ENCODE results near the gene RAB39A.
"Not testable (repeated sequence)": the region's sequence is repeated elsewhere in the genome, so short reads cannot be mapped to it uniquely, and the experiment has no call there.

RAB39A gene, protein sequence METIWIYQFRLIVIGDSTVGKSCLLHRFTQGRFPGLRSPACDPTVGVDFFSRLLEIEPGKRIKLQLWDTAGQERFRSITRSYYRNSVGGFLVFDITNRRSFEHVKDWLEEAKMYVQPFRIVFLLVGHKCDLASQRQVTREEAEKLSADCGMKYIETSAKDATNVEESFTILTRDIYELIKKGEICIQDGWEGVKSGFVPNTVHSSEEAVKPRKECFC

DNA sequence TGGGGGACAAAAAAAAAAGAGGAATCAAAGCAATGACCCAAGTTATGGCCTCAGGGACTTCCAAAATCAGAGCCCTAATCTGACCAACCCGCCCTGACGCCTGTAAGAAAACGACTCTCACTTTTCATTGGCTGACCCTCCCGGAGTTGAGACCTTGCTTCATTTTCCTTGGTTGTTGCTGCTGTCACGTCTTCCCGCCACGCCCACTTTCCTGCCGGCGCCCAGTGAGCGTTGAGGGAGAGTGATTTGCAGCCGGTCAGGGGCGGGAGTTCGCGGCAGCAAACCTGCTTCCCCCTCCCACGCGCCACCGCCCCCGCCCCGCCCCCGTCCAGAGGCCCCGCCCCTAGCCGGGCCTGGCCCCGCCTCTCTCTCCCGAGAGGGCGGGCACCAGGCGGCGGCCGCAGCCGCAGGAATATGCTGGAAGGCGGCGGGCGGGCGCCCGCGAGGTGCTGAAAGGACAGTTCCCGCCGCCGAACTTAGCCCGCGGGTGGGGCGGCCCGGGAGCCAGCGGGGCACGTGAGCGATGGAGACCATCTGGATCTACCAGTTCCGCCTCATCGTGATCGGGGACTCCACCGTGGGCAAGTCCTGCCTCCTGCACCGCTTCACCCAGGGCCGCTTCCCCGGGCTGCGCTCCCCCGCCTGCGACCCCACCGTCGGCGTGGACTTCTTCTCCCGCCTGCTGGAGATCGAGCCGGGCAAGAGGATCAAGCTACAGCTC is at the start of gene RAB39A:
TSS of gene RAB39A (plus strand) at position 403 of the 721 bp plus-strand sequence. CDS start at position 524, 121 bp downstream.
- peak; percentile 83 for DNase-seq (ENCODE audit: low read depth)

DNA sequence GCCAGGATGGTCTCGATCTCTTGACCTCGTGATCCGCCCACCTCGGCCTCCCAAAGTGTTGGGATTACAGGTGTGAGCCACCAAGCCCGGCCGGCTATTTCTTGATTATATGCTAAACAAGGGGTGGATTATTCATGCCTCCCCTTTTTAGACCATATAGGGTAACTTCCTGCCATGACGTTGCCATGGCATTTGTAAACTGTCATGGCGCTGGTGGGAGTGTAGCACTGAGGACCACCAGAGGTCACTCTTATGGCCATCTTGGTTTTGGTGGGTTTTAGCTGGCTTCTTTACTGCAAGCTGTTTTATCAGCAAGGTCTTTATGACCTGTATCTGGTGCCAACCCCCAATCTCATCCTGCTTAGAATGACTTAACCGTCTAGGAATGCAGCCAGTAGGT is 46.8 kb upstream of the RAB39A start:
- DNase-seq (ENCODE audit: low read depth) = not testable (repeated sequence)

DNA sequence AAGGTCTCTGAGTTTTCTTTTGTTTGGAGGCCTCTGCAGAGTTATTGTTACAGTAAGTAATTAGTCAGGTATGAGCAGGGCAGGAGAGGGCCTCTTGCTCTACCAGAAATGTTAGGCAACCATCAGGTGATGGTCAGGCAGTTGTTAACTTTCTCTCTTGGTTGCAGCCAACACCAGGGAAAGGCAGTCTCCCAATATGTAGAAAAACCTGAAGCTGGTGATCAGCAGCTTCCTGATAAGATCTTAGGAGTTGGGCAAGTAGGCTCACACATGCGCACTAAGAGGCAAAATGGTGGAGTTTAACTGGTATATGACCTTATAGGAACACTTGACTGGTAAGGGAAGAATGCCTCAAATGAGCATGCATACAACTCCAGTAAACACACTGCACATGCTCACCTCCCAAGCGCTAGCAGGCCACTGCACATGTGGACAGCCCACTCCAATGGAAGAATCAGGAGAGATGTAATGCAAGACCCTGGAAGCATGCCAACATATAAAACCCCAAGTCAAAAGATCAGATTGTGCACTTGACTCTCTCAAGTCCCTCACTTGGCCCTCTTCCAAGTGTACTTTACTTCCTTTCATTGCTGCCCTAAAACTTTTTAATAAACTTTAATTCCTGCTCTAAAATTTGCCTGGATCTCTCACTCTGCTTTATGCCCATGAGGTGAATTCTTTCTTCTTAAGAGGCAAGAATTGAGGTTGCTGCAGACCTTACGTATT is 46.0 kb upstream of the RAB39A start:
- DNase-seq (ENCODE audit: low read depth) = no peak

DNA sequence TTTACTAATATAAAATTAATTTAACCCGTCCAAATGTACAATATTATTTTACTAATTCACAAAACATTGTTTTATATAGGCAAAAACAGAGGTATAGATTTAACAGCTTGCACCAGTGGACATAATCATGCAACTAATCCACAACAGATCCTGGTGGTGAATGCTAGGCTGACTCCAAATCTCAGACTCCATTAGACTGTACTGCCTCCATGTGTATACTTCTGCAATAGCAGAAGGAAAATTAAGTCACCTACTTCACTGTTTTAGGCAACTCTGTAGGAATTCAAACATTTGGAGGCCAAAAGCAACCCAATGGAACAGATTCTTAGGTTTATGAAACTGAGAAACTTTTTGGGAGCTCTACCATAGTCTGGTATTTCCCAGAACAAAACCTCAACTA is 30.0 kb upstream of the RAB39A start:
- DNase-seq (ENCODE audit: low read depth) = peak; percentile 35

DNA sequence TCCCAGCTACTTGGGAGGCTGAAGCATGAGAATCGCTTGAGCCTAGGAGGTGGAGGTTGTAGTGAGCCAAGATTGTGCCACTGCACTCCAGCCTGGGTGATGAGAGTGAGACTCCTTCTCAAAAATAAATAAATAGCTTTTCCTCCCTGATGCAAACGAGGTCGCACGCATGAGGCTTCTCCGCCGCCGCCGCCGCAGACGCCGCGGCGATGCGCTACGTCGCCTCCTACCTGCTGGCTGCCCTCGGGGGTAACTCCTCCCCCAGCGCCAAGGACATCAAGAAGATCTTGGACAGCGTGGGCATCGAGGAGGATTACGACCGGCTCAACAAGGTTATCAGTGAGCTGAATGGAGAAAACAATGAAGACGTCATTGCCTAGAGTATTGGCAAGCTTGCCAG is 20.0 kb upstream of the RAB39A start:
- DNase-seq (ENCODE audit: low read depth) = no peak

DNA sequence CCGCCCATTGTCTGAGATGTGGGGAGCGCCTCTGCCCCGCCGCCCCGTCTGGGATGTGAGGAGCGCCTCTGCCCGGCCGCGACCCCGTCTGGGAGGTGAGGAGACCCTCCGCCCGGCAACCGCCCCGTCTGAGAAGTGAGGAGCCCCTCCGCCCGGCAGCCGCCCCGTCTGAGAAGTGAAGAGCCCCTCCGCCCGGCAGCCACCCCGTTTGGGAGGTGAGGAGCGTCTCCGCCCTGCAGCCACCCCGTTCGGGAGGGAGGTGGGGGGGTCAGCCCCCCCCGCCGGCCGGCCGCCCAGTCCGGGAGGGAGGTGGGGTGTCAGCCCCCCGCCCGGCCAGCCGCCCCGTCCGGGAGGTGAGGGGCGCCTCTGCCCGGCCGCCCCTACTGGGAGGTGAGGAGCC is 15.8 kb upstream of the RAB39A start:
- DNase-seq (ENCODE audit: low read depth) = not testable (repeated sequence)

DNA sequence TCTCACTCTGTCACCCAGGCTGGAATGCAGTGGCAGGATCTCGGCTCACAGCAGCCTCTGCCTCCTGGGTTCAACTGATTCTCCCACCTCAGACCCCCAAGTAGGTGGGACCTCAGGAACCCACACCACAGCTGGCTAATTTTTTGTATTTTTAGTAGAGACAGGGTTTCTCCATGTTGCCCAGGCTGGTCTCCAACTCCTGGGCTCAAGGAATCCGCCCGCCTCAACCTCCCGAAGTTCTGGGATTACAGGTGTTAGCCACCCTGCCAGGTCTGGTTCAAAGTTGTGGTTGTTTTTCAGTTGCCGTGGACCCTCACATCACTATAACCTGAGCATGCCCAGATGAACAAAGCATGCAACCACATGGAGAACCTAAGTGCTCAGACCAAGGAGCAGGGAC is 13.0 kb upstream of the RAB39A start:
- no peak for DNase-seq (ENCODE audit: low read depth)

DNA sequence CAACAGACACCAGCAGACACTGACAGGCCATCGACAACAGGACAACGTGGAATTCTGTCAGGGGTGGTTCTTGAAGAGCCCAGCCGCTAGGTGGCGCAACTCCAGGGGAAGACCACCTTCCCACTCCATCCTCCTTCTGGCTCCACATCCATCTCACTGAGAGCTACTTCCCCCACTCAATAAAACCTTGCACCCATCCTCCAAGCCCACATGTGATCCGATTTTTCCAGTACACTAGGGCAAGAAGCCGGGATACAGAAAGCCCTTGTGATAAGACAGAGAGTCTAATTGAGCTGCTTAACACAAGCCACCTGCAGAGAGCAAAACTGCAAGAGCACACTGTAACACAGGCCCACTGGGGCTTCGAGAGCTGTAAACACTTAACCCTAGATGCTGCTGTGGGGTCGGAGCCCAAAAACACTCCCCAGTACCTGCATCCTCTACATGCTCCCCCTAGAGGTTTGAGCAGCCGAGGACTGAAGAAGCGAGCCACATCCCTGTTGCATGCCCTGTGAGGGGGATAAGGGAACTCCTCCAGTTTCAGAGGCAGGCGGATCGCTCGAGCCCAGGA is 11.5 kb upstream of the RAB39A start:
- DNase-seq (ENCODE audit: low read depth) = peak; percentile 19

DNA sequence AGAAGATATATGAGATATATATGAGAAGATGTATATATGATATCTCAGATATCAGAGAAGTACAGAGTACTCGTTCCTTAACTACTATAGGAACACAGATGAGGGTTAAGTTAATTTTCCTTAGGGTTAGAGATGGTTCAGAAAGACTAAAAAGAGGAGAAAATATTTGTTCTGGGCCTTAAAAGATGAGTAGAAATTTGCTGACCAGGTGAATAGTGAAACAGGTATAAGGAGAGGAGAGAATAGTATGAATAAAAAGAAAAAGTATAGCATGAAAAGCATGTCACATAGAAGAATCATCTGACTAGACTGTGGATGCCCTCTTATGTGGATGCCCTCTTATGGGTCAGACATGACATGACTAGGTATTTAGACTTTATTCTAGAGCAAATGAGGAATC is 6.3 kb upstream of the RAB39A start:
- DNase-seq (ENCODE audit: low read depth) = no peak

DNA sequence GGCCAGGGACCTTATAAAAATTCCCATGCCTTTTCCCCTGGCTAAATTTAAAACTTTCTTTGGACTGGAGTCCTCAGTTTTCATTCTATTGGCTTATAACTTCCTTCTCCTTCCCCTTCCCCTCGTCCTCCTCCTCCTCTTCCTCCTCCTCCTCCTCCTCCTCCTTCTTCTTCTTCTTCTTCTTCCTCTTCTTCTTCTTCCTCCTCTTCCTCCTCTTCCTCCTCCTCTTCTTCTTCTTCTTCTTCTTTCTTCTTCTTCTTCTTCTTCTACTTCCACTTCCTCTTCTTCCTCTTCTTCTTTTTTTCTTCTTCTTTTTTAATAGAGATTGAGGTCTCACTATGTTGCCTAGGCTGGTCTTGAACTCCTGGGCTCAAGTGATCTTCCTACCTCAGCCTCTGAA is 4.7 kb upstream of the RAB39A start:
- DNase-seq (ENCODE audit: low read depth) = not testable (repeated sequence)

DNA sequence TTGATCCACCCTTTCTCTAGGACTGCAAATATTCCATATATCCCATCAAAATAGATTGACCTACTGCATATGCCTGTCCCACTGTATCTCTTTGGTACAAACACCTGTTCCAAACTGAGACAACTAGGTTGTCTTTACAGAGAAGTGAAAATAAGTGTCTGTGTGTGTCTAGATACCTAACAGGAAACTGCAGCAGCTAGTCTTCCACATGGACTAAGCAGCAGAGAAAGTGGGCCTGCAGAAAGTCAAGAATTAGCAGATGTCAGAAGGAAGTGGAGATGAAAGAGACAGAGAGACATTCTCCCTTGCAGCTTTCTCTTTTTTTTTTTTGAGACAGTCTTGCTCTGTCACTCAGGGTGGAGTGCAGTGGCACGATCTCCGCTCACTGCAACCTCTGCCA is 3.9 kb upstream of the RAB39A start:
- DNase-seq (ENCODE audit: low read depth) = no peak

DNA sequence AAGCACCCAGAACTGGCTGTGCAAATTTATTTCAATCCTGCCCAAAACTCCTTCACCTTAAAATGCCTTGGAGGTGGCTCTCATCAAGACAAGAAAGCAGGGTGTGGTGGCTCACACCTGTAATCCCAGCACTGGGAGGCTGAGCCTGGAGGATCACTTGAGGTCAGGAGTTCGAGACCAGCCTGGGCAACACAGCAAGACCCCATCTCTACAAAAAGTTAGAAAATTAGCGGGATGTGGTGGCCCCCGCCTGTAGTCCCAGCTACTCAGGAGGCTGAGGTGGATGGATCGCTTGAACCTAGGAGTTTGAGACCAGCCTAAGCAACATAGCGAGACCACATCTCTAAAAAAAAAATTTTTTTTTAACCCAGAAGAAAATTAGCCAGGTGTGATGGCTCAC is 689 bp upstream of the RAB39A start:
- DNase-seq (ENCODE audit: low read depth) = no peak

DNA sequence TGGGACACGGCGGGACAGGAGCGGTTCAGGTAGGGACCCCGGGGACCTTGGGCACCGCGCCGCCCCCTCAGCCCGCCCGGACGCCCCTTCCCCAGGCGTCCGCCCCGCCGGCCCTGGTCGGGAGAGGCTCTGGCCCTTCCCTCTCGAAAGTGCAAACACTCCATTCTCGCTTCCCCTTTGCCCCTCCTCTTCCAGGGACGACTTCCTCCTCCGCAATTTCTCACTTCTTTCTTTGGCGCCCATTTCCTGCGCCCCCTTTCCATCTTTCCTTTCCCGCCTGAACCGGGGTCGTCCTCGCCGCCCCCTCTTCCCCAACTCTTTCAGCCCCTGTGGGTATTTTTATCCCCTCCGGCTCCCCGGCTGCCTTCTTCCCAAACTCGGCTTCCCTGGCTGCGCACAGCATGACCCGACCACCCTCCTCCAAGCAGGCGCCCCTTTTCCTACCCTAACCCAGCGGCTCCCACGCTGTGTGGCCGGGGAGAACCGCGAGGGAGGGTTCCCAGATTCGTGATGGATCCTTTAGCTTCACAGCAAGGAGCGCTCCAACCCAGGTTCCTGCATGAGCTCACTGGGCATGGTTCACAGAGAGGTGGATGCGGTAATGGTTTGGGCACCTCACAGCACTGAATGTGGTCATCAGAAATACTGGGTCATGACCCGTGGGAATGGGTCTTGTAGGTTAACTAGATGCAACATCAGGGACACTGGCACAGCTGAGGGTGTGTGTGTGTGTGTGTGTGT is 689 bp downstream of the RAB39A start:
- DNase-seq (ENCODE audit: low read depth) = no peak

DNA sequence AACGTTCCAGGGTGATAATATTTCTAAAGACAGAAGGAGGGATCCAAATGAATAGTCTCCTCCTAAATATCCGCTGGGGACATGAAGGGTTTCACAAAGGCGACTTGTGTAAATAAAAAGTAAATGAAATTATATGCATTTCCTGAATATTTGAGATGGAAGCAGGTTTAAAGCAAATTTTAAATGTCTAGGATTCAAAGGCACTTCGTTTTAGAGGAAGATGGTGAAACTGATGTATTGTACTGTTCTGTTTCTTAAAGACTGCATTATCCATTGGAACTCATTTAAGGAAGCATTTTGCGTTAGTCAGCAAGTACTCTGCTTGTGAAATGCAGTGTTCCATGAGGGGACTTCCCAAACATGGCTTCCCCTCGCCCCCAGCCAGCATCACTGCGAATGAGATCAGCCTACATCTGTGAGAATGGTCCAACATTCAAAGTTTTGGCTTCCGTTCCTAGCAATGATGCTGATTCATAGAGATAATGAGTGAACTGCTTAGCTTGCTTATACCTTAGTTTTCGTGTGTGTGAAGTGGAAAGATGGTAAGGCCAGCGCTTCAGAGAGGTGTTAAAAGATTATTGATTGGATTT is 1.5 kb downstream of the RAB39A start:
- DNase-seq (ENCODE audit: low read depth) = no peak

DNA sequence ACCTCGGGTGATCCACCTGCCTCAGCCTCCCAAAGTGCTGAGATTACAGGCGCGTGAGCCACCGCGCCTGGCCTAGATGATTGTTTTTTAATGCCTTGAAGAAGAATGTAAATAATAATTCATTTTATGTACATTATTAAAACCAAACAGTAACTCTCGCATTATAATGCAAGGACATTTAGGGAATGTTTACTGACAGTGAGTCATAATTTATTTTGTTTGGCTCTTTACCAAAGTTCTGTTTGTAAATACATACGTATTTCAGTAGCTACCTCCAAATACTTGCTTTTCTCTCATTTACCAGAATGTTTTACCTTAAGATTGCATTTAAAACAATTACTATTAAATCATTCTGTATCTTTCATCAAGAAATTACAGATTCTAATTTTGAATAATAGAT is 3.0 kb downstream of the RAB39A start:
- DNase-seq (ENCODE audit: low read depth) = no peak

DNA sequence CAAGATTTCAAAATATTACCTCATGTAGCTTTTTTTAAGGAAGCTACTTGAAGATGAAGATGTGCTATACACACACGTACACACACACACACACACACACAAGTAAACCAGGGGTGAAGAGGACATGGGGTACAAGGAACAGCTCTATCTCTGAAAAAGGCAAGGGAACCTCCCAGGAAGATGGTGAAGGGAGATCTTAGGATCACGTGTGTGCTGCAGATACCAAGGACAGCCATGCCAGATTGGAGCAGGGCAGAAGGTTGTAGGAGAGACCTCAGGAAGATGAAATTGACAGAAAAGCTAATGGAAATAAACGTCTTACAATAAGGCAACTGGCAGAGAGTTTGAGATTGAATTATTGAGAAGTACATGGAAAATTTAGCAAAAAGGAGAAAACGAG is 19.7 kb downstream of the RAB39A start:
- DNase-seq (ENCODE audit: low read depth) = no peak

DNA sequence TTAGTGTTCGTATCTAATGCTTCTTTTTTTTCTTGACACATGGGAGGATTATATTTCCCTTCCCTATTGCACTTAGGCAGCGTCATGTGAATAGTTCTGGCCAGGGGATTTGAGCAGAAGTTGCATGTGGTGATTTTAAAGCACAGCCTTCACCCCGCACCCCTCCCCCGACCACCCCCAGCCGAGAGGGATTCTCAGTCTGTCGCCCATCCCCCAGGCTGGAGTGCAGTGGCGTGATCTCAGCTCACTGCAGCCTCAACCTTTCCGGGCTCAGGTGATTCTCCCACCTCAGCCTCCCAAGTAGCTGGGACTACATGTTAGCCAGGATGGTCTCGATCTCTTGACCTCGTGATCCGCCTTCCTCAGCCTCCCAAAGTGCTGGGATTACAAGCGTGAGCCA is 20.1 kb downstream of the RAB39A start:
- DNase-seq (ENCODE audit: low read depth) = not testable (repeated sequence)

DNA sequence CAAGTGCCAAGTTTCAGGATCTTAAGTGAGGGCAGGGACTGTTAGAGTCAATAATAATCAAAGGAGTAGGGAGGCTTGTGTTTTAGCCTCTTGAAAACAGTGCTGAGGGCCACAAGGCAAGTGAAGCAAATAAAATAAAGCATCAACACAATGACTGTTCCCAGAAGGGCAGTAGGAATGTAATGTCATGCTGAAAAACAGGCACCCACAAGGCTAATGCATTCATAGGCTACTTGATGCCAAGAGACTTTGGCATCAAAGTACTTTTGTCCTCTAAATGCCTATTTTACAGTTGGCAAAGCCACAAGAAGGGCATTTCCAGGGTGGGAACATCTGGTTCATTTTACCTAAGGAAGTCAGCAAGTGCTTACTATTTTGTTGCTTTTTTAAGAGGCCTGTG is 22.9 kb downstream of the RAB39A start:
- no peak for DNase-seq (ENCODE audit: low read depth)

DNA sequence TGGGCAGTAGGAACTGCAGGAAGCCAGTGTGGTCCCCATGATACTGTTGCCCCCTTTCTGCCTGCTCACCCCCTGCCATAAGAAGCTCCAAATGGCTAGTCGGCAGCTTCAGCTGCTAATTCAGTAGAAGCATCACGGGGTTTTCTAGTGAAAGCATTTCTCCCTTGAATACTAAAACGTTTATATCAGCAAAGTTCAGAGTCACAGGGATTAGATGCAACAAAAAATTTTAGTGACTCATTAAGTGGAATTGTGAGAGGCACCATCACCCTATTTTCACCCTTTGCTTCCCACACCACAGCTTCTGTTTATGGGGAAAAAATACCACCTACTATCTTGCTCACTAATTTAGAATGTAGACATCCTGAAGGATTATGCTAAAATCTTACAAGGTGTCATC is 25.2 kb downstream of the RAB39A start:
- no peak for DNase-seq (ENCODE audit: low read depth)

DNA sequence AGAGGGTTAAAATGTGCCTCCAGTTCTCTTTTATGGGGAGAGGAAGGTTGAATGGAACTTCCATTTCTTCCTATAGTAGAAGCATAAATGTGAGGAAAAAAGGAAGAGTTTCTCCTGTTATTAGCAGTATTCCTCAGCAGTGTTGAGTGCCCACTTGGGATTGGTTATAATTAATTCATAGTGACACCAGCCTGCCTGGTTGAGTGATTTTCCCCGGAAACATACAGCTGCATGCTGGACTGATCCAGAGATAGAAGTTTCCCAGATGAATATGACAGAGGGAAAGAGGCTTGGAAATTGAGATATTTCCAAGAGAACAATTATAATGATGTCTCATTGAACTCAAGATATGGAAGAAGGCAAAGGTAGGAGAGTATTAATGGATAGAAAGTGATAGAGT is 28.3 kb downstream of the RAB39A start:
- DNase-seq (ENCODE audit: low read depth) = no peak

DNA sequence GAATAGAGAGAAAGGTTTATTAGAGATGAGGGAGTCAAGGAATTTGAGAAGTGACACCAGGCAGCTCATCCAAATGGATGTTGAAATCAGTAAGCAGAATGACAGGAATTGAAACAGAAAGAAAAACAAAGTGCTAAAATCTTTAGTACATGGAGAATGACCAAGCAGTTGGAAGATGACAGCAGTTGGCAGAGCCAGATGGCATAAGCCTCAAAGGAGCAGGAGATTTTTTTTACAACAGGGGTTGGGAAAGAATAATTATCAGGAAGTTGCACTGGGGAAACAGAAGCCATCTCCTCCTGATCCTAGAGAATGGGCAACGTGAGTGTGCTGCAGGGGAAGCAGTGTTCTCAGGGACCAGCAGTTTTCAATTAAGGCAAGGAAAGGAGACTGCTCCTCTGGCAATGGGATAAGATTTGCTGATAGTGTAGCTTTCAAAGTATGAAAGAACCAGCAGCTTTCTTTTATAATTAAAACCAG is 28.9 kb downstream of the RAB39A start:
- peak; percentile 34 for DNase-seq (ENCODE audit: low read depth)

DNA sequence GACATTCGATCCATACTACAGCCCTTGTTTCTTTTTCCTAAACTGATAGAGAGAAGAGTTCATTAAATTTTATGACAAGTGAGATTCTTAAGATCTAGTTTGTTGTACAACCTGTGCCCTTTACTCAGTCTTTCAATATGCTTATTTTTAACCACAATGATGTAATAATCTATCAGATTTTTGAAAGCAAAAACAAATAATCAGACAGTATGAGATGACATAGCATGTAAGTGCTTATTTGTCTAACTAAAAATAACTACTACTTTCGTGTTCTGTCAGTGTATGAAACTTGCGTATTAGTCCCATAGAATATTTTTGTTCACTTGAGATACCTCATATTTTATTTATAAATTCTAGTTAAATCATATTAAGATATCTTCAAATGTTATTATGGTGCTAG is 33.2 kb downstream of the RAB39A start:
- DNase-seq (ENCODE audit: low read depth) = no peak

Data from EH (cell line).